SK-N-DZ (cell line): Measurements from ENCODE around the gene C1orf159. TPM values are rescaled to one million over a fixed set of nuclear protein-coding genes. Genes with fewer than 3 reads are reported as not detected.
A peak's percentile ranks its signal among the peaks of the same experiment; 100 is the strongest.
"Not testable (repeated sequence)": the region's sequence is repeated elsewhere in the genome, so short reads cannot be mapped to it uniquely, and the experiment has no call there.

Source experiments
- DNase-seq: peaks from one replicate; pipeline ENCODE4 v3.0.0-alpha.2; 2015; ENCODE audit warnings: low spot score
- polyA plus RNA-seq, 2 experiments: library from polyadenylated mRNA; depleted of rRNA; stranded (reverse); fragments of >200 nt; gene quantifications; 2 replicates each; pipeline ENCODE4 v1.2.3, GENCODE V29; 2014

The C1orf159 gene
- 25.1 and 29.9 TPM in 2 replicates for polyA plus RNA-seq (2014; cell fraction: cytosol; rRNA removed)
- polyA plus RNA-seq (2014; cell fraction: nucleus; rRNA removed) = 68.9 and 148 TPM in 2 replicates

GRCh38 chr1:1115786-1116700 lies at the start of gene C1orf159:
Gene C1orf159, minus strand, starts transcription at chr1:1116089. Its CDS starts 24,546 bp downstream, at chr1:1091543.
- peak; percentile 95 for DNase-seq

- DNase-seq = no peak
These were observed 49.6 kb upstream of the C1orf159 start for GRCh38 chr1:1165485-1165884.

GRCh38 chr1:1164701-1165451 lies 49.0 kb upstream of the C1orf159 start:
- no peak for DNase-seq

- no peak for DNase-seq
These were observed 48.4 kb upstream of the C1orf159 start for GRCh38 chr1:1164361-1164700.

- DNase-seq = no peak
These were observed 47.7 kb upstream of the C1orf159 start for GRCh38 chr1:1163538-1164070.

GRCh38 chr1:1162597-1163537 lies 47.0 kb upstream of the C1orf159 start:
- no peak for DNase-seq

GRCh38 chr1:1161683-1162079 lies 45.8 kb upstream of the C1orf159 start:
- no peak for DNase-seq

- no peak for DNase-seq
These were observed 45.3 kb upstream of the C1orf159 start for GRCh38 chr1:1161078-1161682.

GRCh38 chr1:1160281-1160930 lies 44.5 kb upstream of the C1orf159 start:
- no peak for DNase-seq

- no peak for DNase-seq
These were observed 42.2 kb upstream of the C1orf159 start for GRCh38 chr1:1157914-1158710.

GRCh38 chr1:1157426-1157913 lies 41.6 kb upstream of the C1orf159 start:
- peak; percentile 61 for DNase-seq

- DNase-seq = no peak
These were observed 41.1 kb upstream of the C1orf159 start for GRCh38 chr1:1157033-1157365.

- no peak for DNase-seq
These were observed 40.5 kb upstream of the C1orf159 start for GRCh38 chr1:1156140-1157032.

GRCh38 chr1:1155258-1155657 lies 39.4 kb upstream of the C1orf159 start:
- DNase-seq = no peak

- no peak for DNase-seq
These were observed 38.0 kb upstream of the C1orf159 start for GRCh38 chr1:1153874-1154273.

GRCh38 chr1:1153215-1153614 lies 37.3 kb upstream of the C1orf159 start:
- DNase-seq = not testable (repeated sequence)

- DNase-seq = not testable (repeated sequence)
These were observed 36.5 kb upstream of the C1orf159 start for GRCh38 chr1:1152431-1152830.

GRCh38 chr1:1151306-1151705 lies 35.4 kb upstream of the C1orf159 start:
- no peak for DNase-seq
